Inflammatory macrophage (primary cell): ENCODE results near the gene CCNA2.

Experiments used
- DNase-seq, 2 donors: peaks; one replicate each; pipeline ENCODE4 v3.0.0-alpha.2; 2020 to 2022

The CCNA2 gene

GRCh38 chr4:121773883-121774282 lies 49.8 kb downstream of the CCNA2 start:
- DNase-seq, result no peak

GRCh38 chr4:121771869-121772268 lies 51.8 kb downstream of the CCNA2 start:
- DNase-seq, result no peak

DNA sequence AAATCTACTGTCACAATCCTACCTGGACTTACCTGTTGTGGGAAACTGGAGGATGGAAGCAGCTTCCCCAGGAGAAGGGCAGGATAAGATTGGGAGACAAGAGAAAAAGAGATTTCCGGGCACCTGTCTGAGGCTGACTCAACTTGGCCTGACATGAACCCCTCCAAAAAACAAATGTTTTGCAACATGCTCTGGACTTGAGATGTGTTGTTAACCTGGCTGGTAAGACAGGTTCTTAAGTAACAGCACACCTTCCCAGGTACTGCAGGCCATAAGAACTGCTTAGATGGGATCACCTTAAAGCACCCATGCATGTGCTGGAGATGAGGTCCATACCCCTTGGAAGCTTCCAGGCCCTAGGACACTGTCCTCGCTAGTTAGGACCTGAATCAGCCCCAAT lies 54.3 kb downstream of the CCNA2 start:
- no peak for DNase-seq

GRCh38 chr4:121767166-121767565 lies 56.5 kb downstream of the CCNA2 start:
- DNase-seq, result no peak
